ENCODE measurements around the gene RINL.

RINL gene

GRCh38 chr19:38900202-38900629 lies 22.1 kb upstream of the RINL start:
- ATAC-seq (ENCODE audit: low read depth) (no peak; the same call in 1 of the 3 replicates), DNase-seq (ENCODE audit: low spot score) (no peak)
- Histone ChIP-seq H3K27me3 (ENCODE audit: insufficient read depth, poor library complexity, severe bottlenecking) (no peaks in the 10 kb centered on the region), H3K4me1 (ENCODE audit: insufficient read depth, poor library complexity, severe bottlenecking) (no peaks in the 10 kb centered on the region), H3K36me3 (ENCODE audit: low read depth) (no peaks in the 10 kb centered on the region), H3K4me3 (ENCODE audit: severe bottlenecking) (peak overlapping the region; percentile 66), H3K9me3 (ENCODE audit: severe bottlenecking) (no peaks in the 10 kb centered on the region), H3K27ac (ENCODE audit: poor library complexity, severe bottlenecking) (peak overlapping the region; percentile 15)
- TF ChIP-seq CTCF (IDR thresholded peaks at IDR 0.05; ENCODE audit: poor library complexity, severe bottlenecking) = no peak

- Histone ChIP-seq H3K27me3 (ENCODE audit: insufficient read depth, poor library complexity, severe bottlenecking) (no peaks in the 10 kb centered on the region), H3K27ac (ENCODE audit: poor library complexity, severe bottlenecking) (peak within 1 kb of the TSS; percentile 15), H3K36me3 (ENCODE audit: low read depth) (no peaks in the 10 kb centered on the region), H3K4me3 (ENCODE audit: severe bottlenecking) (peak within 1 kb of the TSS; percentile 66), H3K4me1 (ENCODE audit: insufficient read depth, poor library complexity, severe bottlenecking) (no peaks in the 10 kb centered on the region), H3K9me3 (ENCODE audit: severe bottlenecking) (no peaks in the 10 kb centered on the region)
- peak; percentile 100 for DNase-seq (ENCODE audit: low spot score)
- TF ChIP-seq CTCF (IDR thresholded peaks at IDR 0.05; ENCODE audit: poor library complexity, severe bottlenecking) = no peak
- ATAC-seq (ENCODE audit: low read depth) = peak; percentile 96
These were observed 21.5 kb upstream of the RINL start, which contains the start of the genes NFKBIB and SIRT2 for GRCh38 chr19:38899447-38900201. NFKBIB (plus strand) TSS chr19:38899969; CDS start chr19:38900033, 64 bp downstream. SIRT2 (minus strand) TSS chr19:38899618; CDS start chr19:38899521, 97 bp downstream.

- no peak for TF ChIP-seq CTCF (IDR thresholded peaks at IDR 0.05; ENCODE audit: poor library complexity, severe bottlenecking)
- Histone ChIP-seq H3K4me3 (ENCODE audit: severe bottlenecking) (peak overlapping the region; percentile 66), H3K9me3 (ENCODE audit: severe bottlenecking) (no peaks in the 10 kb centered on the region), H3K36me3 (ENCODE audit: low read depth) (no peaks in the 10 kb centered on the region), H3K27me3 (ENCODE audit: insufficient read depth, poor library complexity, severe bottlenecking) (no peaks in the 10 kb centered on the region), H3K27ac (ENCODE audit: poor library complexity, severe bottlenecking) (no peak overlapping the region), H3K4me1 (ENCODE audit: insufficient read depth, poor library complexity, severe bottlenecking) (no peaks in the 10 kb centered on the region)
- ATAC-seq (ENCODE audit: low read depth) = no peak
- DNase-seq (ENCODE audit: low spot score) = no peak
These were observed 20.8 kb upstream of the RINL start for GRCh38 chr19:38898788-38899446.

- H3K9me3 ChIP-seq (ENCODE audit: severe bottlenecking) = no peaks in the 10 kb centered on the region
- TF ChIP-seq CTCF (IDR thresholded peaks at IDR 0.05; ENCODE audit: poor library complexity, severe bottlenecking) = no peak
- no peak for ATAC-seq (ENCODE audit: low read depth)
These were observed 16.9 kb upstream of the RINL start for GRCh38 chr19:38894968-38895367.

More at GRCh38 chr19:38894968-38895367, 16.9 kb upstream of the RINL start:
- Histone ChIP-seq H3K4me3 (ENCODE audit: severe bottlenecking) (no peak overlapping the region), H3K27ac (ENCODE audit: poor library complexity, severe bottlenecking) (no peak overlapping the region), H3K27me3 (ENCODE audit: insufficient read depth, poor library complexity, severe bottlenecking) (no peaks in the 10 kb centered on the region), H3K4me1 (ENCODE audit: insufficient read depth, poor library complexity, severe bottlenecking) (no peaks in the 10 kb centered on the region), H3K36me3 (ENCODE audit: low read depth) (no peaks in the 10 kb centered on the region)
- DNase-seq (ENCODE audit: low spot score) = no peak
